Measurements from ENCODE around the gene ADD3.
A peak's percentile ranks its signal among the peaks of the same experiment; 100 is the strongest.
"Not testable (repeated sequence)": the region's sequence is repeated elsewhere in the genome, so short reads cannot be mapped to it uniquely, and the experiment has no call there.

ADD3 gene

GRCh38 chr10:110105873-110106272 is 98.1 kb downstream of the ADD3 start:
- peak overlapping the region; percentile 87 for H3K27ac Mint-ChIP-seq
- no peak overlapping the region for H3K4me3 Mint-ChIP-seq
- peaks cover 72% of the 10 kb centered on the region for H3K4me1 Mint-ChIP-seq (ENCODE audit: low read depth)
- no peaks in the 10 kb centered on the region for H3K9me3 Mint-ChIP-seq (ENCODE audit: low read depth)
- no peaks in the 10 kb centered on the region for H3K27me3 Mint-ChIP-seq
- H3K36me3 Mint-ChIP-seq = peaks cover 10% of the 10 kb centered on the region

GRCh38 chr10:110107430-110107829 is 99.6 kb downstream of the ADD3 start:
- Mint-ChIP-seq H3K9me3 (ENCODE audit: low read depth) (no peaks in the 10 kb centered on the region), H3K27me3 (no peaks in the 10 kb centered on the region), H3K27ac (peak overlapping the region; percentile 41), H3K4me3 (no peak overlapping the region), H3K4me1 (ENCODE audit: low read depth) (peaks cover 56% of the 10 kb centered on the region), H3K36me3 (peaks cover 7% of the 10 kb centered on the region)

GRCh38 chr10:110107887-110108286 is 100.1 kb downstream of the ADD3 start:
- Mint-ChIP-seq H3K9me3 (ENCODE audit: low read depth) (no peaks in the 10 kb centered on the region), H3K27me3 (no peaks in the 10 kb centered on the region), H3K4me3 (no peak overlapping the region), H3K27ac (peak overlapping the region; percentile 64), H3K36me3 (peaks cover 7% of the 10 kb centered on the region), H3K4me1 (ENCODE audit: low read depth) (peaks cover 51% of the 10 kb centered on the region)

GRCh38 chr10:110109511-110109910 is 101.7 kb downstream of the ADD3 start:
- peak overlapping the region; percentile 93 for H3K27ac Mint-ChIP-seq
- H3K36me3 Mint-ChIP-seq = peaks cover 8% of the 10 kb centered on the region

GRCh38 chr10:110110338-110110737 is 102.6 kb downstream of the ADD3 start:
- peaks cover 8% of the 10 kb centered on the region for H3K36me3 Mint-ChIP-seq
- peaks cover 32% of the 10 kb centered on the region for H3K4me1 Mint-ChIP-seq (ENCODE audit: low read depth)
- no peaks in the 10 kb centered on the region for H3K27me3 Mint-ChIP-seq
- no peaks in the 10 kb centered on the region for H3K9me3 Mint-ChIP-seq (ENCODE audit: low read depth)
- peak overlapping the region; percentile 93 for H3K27ac Mint-ChIP-seq
- H3K4me3 Mint-ChIP-seq = no peak overlapping the region

More at GRCh38 chr10:110109511-110109910, 101.7 kb downstream of the ADD3 start:
- Mint-ChIP-seq H3K9me3 (ENCODE audit: low read depth) (no peaks in the 10 kb centered on the region), H3K4me1 (ENCODE audit: low read depth) (peaks cover 37% of the 10 kb centered on the region), H3K27me3 (no peaks in the 10 kb centered on the region), H3K4me3 (no peak overlapping the region)

- peak overlapping the region; percentile 30 for H3K27ac Mint-ChIP-seq
- no peaks in the 10 kb centered on the region for H3K27me3 Mint-ChIP-seq
- peaks cover 4% of the 10 kb centered on the region for H3K36me3 Mint-ChIP-seq
- H3K9me3 Mint-ChIP-seq (ENCODE audit: low read depth) = no peaks in the 10 kb centered on the region
- peaks cover 16% of the 10 kb centered on the region for H3K4me1 Mint-ChIP-seq (ENCODE audit: low read depth)
- no peak overlapping the region for H3K4me3 Mint-ChIP-seq
Observed at GRCh38 chr10:110113670-110114337, 106.0 kb downstream of the ADD3 start.

GRCh38 chr10:110114668-110115067 is 106.9 kb downstream of the ADD3 start:
- not testable (repeated sequence) for H3K4me3 Mint-ChIP-seq; H3K9me3 Mint-ChIP-seq (ENCODE audit: low read depth); H3K36me3 Mint-ChIP-seq; H3K27me3 Mint-ChIP-seq
- peak overlapping the region; percentile 30 for H3K27ac Mint-ChIP-seq
- peaks cover 11% of the 10 kb centered on the region for H3K4me1 Mint-ChIP-seq (ENCODE audit: low read depth)

GRCh38 chr10:110115784-110116520 is 108.2 kb downstream of the ADD3 start:
- Mint-ChIP-seq H3K4me3 (no peak overlapping the region), H3K9me3 (ENCODE audit: low read depth) (no peaks in the 10 kb centered on the region), H3K27me3 (no peaks in the 10 kb centered on the region), H3K36me3 (peaks cover 10% of the 10 kb centered on the region), H3K27ac (peak overlapping the region; percentile 84), H3K4me1 (ENCODE audit: low read depth) (peaks cover 2% of the 10 kb centered on the region)

- H3K9me3 Mint-ChIP-seq (ENCODE audit: low read depth) = no peaks in the 10 kb centered on the region
- no peak overlapping the region for H3K4me3 Mint-ChIP-seq
- no peaks in the 10 kb centered on the region for H3K4me1 Mint-ChIP-seq (ENCODE audit: low read depth)
- peaks cover 8% of the 10 kb centered on the region for H3K36me3 Mint-ChIP-seq
- no peak overlapping the region for H3K27ac Mint-ChIP-seq
- H3K27me3 Mint-ChIP-seq = no peaks in the 10 kb centered on the region
Observed at GRCh38 chr10:110118891-110119621, 111.3 kb downstream of the ADD3 start.

GRCh38 chr10:110123594-110123993 is 115.8 kb downstream of the ADD3 start:
- H3K27ac Mint-ChIP-seq = no peak overlapping the region
- peaks cover 10% of the 10 kb centered on the region for H3K36me3 Mint-ChIP-seq
- H3K4me3 Mint-ChIP-seq = no peak overlapping the region
- no peaks in the 10 kb centered on the region for H3K27me3 Mint-ChIP-seq
- H3K9me3 Mint-ChIP-seq (ENCODE audit: low read depth) = no peaks in the 10 kb centered on the region
- no peaks in the 10 kb centered on the region for H3K4me1 Mint-ChIP-seq (ENCODE audit: low read depth)

- no peak overlapping the region for H3K4me3 Mint-ChIP-seq
- H3K36me3 Mint-ChIP-seq = peaks cover 2% of the 10 kb centered on the region
- H3K27me3 Mint-ChIP-seq = no peaks in the 10 kb centered on the region
- H3K9me3 Mint-ChIP-seq (ENCODE audit: low read depth) = no peaks in the 10 kb centered on the region
- no peaks in the 10 kb centered on the region for H3K4me1 Mint-ChIP-seq (ENCODE audit: low read depth)
- H3K27ac Mint-ChIP-seq = peak overlapping the region; percentile 84
Observed at GRCh38 chr10:110129490-110129889, 121.7 kb downstream of the ADD3 start.

- Mint-ChIP-seq H3K9me3 (ENCODE audit: low read depth) (no peaks in the 10 kb centered on the region), H3K4me3 (no peak overlapping the region)
Observed at GRCh38 chr10:110134917-110135316, 127.1 kb downstream of the ADD3 start.

GRCh38 chr10:110135836-110136235 is 128.1 kb downstream of the ADD3 start:
- H3K4me3 Mint-ChIP-seq; H3K27ac Mint-ChIP-seq; H3K9me3 Mint-ChIP-seq (ENCODE audit: low read depth); H3K36me3 Mint-ChIP-seq; H3K27me3 Mint-ChIP-seq: not testable (repeated sequence)
- peaks cover 18% of the 10 kb centered on the region for H3K4me1 Mint-ChIP-seq (ENCODE audit: low read depth)

More at GRCh38 chr10:110134917-110135316, 127.1 kb downstream of the ADD3 start:
- H3K27ac Mint-ChIP-seq = peak overlapping the region; percentile 54
- peaks cover 18% of the 10 kb centered on the region for H3K4me1 Mint-ChIP-seq (ENCODE audit: low read depth)
- H3K36me3 Mint-ChIP-seq = no peaks in the 10 kb centered on the region
- H3K27me3 Mint-ChIP-seq = no peaks in the 10 kb centered on the region

GRCh38 chr10:110137142-110137545 is 129.4 kb downstream of the ADD3 start:
- Mint-ChIP-seq H3K4me1 (ENCODE audit: low read depth) (peaks cover 27% of the 10 kb centered on the region), H3K27me3 (no peaks in the 10 kb centered on the region), H3K9me3 (ENCODE audit: low read depth) (no peaks in the 10 kb centered on the region), H3K36me3 (no peaks in the 10 kb centered on the region), H3K4me3 (no peak overlapping the region), H3K27ac (peak overlapping the region; percentile 22)

- peaks cover 35% of the 10 kb centered on the region for H3K4me1 Mint-ChIP-seq (ENCODE audit: low read depth)
- H3K4me3 Mint-ChIP-seq = no peak overlapping the region
- no peaks in the 10 kb centered on the region for H3K36me3 Mint-ChIP-seq
- H3K27me3 Mint-ChIP-seq = no peaks in the 10 kb centered on the region
- no peak overlapping the region for H3K27ac Mint-ChIP-seq
- no peaks in the 10 kb centered on the region for H3K9me3 Mint-ChIP-seq (ENCODE audit: low read depth)
Observed at GRCh38 chr10:110138197-110138812, 130.5 kb downstream of the ADD3 start.
